SJCRH30 (cell line): ENCODE measurements around the gene PPM1A. TPM values are rescaled to one million over a fixed set of nuclear protein-coding genes. Genes with fewer than 3 reads are reported as not detected.

ENCODE experiments used
- DNase-seq, 2 experiments: peaks; one replicate each; pipeline ENCODE4 v3.0.0-alpha.2; 2015 to 2020
- H3K27ac ChIP-seq: fragments of 250-450 bp; sonication (Bioruptor Pico); 2 replicates; pipeline ENCODE4 v1.5.1; 2020; ENCODE audit warnings: mild to moderate bottlenecking, moderate library complexity
- H3K27me3 ChIP-seq: fragments of 250-450 bp; sonication (Bioruptor Pico); 2 replicates; pipeline ENCODE4 v1.5.1; 2020; ENCODE audit warnings: mild to moderate bottlenecking, moderate library complexity
- H3K36me3 ChIP-seq: fragments of 250-450 bp; sonication (Bioruptor Pico); 2 replicates; pipeline ENCODE4 v1.5.1; 2020; ENCODE audit warnings: mild to moderate bottlenecking, moderate library complexity
- H3K4me1 ChIP-seq: fragments of 250-450 bp; sonication (Bioruptor Pico); 2 replicates; pipeline ENCODE4 v1.5.1; 2020; ENCODE audit warnings: mild to moderate bottlenecking, moderate library complexity
- H3K4me3 ChIP-seq: fragments of 250-450 bp; sonication (Bioruptor Pico); 2 replicates; pipeline ENCODE4 v1.5.1; 2020; ENCODE audit warnings: mild to moderate bottlenecking, moderate library complexity
- H3K9me3 ChIP-seq: fragments of 250-450 bp; sonication (Bioruptor Pico); replicated peaks from 2 replicates; pipeline ENCODE4 v1.5.1; 2020; ENCODE audit warnings: mild to moderate bottlenecking, moderate library complexity
- total RNA-seq: library from RNA; depleted of rRNA; stranded (reverse); fragments of >200 nt; shearing (Covaris generic); gene quantifications from 2 replicates; pipeline ENCODE4 v1.2.3, GENCODE V29; 2014

PPM1A gene
- total RNA-seq, 1 experiment from 2014 or later = 31.2 TPM

GRCh38 chr14:60240139-60240856, 8.7 kb upstream of the PPM1A start:
- Histone ChIP-seq H3K9me3 (no peaks in the 10 kb centered on the region), H3K27me3 (no peaks in the 10 kb centered on the region), H3K27ac (no peak overlapping the region), H3K36me3 (no peaks in the 10 kb centered on the region), H3K4me1 (no peaks in the 10 kb centered on the region), H3K4me3 (no peak overlapping the region)
- no peak for DNase-seq

- Histone ChIP-seq H3K9me3 (no peaks in the 10 kb centered on the region), H3K27ac (no peak overlapping the region), H3K27me3 (no peaks in the 10 kb centered on the region), H3K4me3 (no peak overlapping the region), H3K36me3 (no peaks in the 10 kb centered on the region), H3K4me1 (no peaks in the 10 kb centered on the region)
- DNase-seq = no peak
Measured at GRCh38 chr14:60241091-60241490, 7.9 kb upstream of the PPM1A start.

GRCh38 chr14:60242429-60242828, 6.6 kb upstream of the PPM1A start:
- no peaks in the 10 kb centered on the region for H3K27me3 ChIP-seq
- no peaks in the 10 kb centered on the region for H3K36me3 ChIP-seq
- H3K27ac ChIP-seq = no peak overlapping the region
- DNase-seq = no peak
- no peak overlapping the region for H3K4me3 ChIP-seq
- H3K4me1 ChIP-seq = no peaks in the 10 kb centered on the region
- H3K9me3 ChIP-seq = no peaks in the 10 kb centered on the region

- Histone ChIP-seq H3K4me1 (no peaks in the 10 kb centered on the region), H3K36me3 (no peaks in the 10 kb centered on the region), H3K4me3 (no peak overlapping the region), H3K27ac (no peak overlapping the region), H3K9me3 (no peaks in the 10 kb centered on the region), H3K27me3 (no peaks in the 10 kb centered on the region)
- DNase-seq = peak in 1 of 2 experiments; percentile 16
Measured at GRCh38 chr14:60245380-60246177, 3.4 kb upstream of the PPM1A start.

GRCh38 chr14:60247994-60248696, 876 bp upstream of the PPM1A start:
- Histone ChIP-seq H3K36me3 (no peaks in the 10 kb centered on the region), H3K4me3 (peak overlapping the region; percentile 72), H3K9me3 (no peaks in the 10 kb centered on the region), H3K4me1 (no peaks in the 10 kb centered on the region), H3K27ac (peak overlapping the region; percentile 75), H3K27me3 (no peaks in the 10 kb centered on the region)
- peak; percentile 88 to 93 for DNase-seq

- DNase-seq = peak; percentile 74 to 76
Measured at GRCh38 chr14:60249321-60250256, 568 bp downstream of the PPM1A start.

GRCh38 chr14:60250257-60251035, 1.4 kb downstream of the PPM1A start:
- no peaks in the 10 kb centered on the region for H3K9me3 ChIP-seq
- H3K4me3 ChIP-seq = peak overlapping the region; percentile 72
- no peaks in the 10 kb centered on the region for H3K36me3 ChIP-seq
- no peaks in the 10 kb centered on the region for H3K27me3 ChIP-seq
- no peaks in the 10 kb centered on the region for H3K4me1 ChIP-seq
- peak; percentile 19 to 57 for DNase-seq
- H3K27ac ChIP-seq = peak overlapping the region; percentile 73

More at GRCh38 chr14:60249321-60250256, 568 bp downstream of the PPM1A start:
- Histone ChIP-seq H3K27me3 (no peaks in the 10 kb centered on the region), H3K27ac (peak overlapping the region; percentile 73), H3K4me3 (peak overlapping the region; percentile 72), H3K36me3 (no peaks in the 10 kb centered on the region), H3K9me3 (no peaks in the 10 kb centered on the region), H3K4me1 (no peaks in the 10 kb centered on the region)

GRCh38 chr14:60251877-60252276, 2.9 kb downstream of the PPM1A start:
- Histone ChIP-seq H3K36me3 (no peaks in the 10 kb centered on the region), H3K4me1 (no peaks in the 10 kb centered on the region), H3K27ac (no peak overlapping the region), H3K27me3 (no peaks in the 10 kb centered on the region), H3K4me3 (no peak overlapping the region), H3K9me3 (no peaks in the 10 kb centered on the region)
- no peak for DNase-seq

- no peaks in the 10 kb centered on the region for H3K36me3 ChIP-seq
- no peak overlapping the region for H3K27ac ChIP-seq
- no peak for DNase-seq
- no peaks in the 10 kb centered on the region for H3K9me3 ChIP-seq
- H3K4me3 ChIP-seq = no peak overlapping the region
- no peaks in the 10 kb centered on the region for H3K27me3 ChIP-seq
- no peaks in the 10 kb centered on the region for H3K4me1 ChIP-seq
Measured at GRCh38 chr14:60252630-60253029, 3.6 kb downstream of the PPM1A start.

GRCh38 chr14:60253649-60254048, 4.6 kb downstream of the PPM1A start:
- Histone ChIP-seq H3K36me3 (no peaks in the 10 kb centered on the region), H3K4me3 (no peak overlapping the region), H3K9me3 (no peaks in the 10 kb centered on the region), H3K4me1 (no peaks in the 10 kb centered on the region), H3K27me3 (no peaks in the 10 kb centered on the region), H3K27ac (no peak overlapping the region)
- no peak for DNase-seq

- H3K27ac ChIP-seq = no peak overlapping the region
- H3K9me3 ChIP-seq = no peaks in the 10 kb centered on the region
- no peaks in the 10 kb centered on the region for H3K4me1 ChIP-seq
- DNase-seq = no peak
- no peaks in the 10 kb centered on the region for H3K27me3 ChIP-seq
- no peaks in the 10 kb centered on the region for H3K36me3 ChIP-seq
- no peak overlapping the region for H3K4me3 ChIP-seq
Measured at GRCh38 chr14:60254176-60254575, 5.2 kb downstream of the PPM1A start.

GRCh38 chr14:60257865-60258264, 8.8 kb downstream of the PPM1A start:
- Histone ChIP-seq H3K9me3 (no peaks in the 10 kb centered on the region), H3K4me3 (no peak overlapping the region), H3K36me3 (no peaks in the 10 kb centered on the region), H3K27me3 (no peaks in the 10 kb centered on the region), H3K4me1 (no peaks in the 10 kb centered on the region), H3K27ac (no peak overlapping the region)
- no peak for DNase-seq

- H3K36me3 ChIP-seq = peaks cover 19% of the 10 kb centered on the region
- peaks cover 15% of the 10 kb centered on the region for H3K9me3 ChIP-seq
- no peak overlapping the region for H3K27ac ChIP-seq
- H3K4me1 ChIP-seq = no peaks in the 10 kb centered on the region
- H3K4me3 ChIP-seq = no peak overlapping the region
- no peaks in the 10 kb centered on the region for H3K27me3 ChIP-seq
- no peak for DNase-seq
Measured at GRCh38 chr14:60265163-60265562, 16.1 kb downstream of the PPM1A start.
